AG04449 (cell line): ENCODE results near the gene SPP2.

ENCODE experiments used
- CTCF ChIA-PET: fragments of 350-600 bp; formaldehyde crosslinking; extraction: SDS; loops from one replicate; lab custom pipeline; 2021; ENCODE audit warnings: antibody characterized with exemption; lab: Yijun Ruan, JAX
- POLR2A ChIA-PET: fragments of 400-600, 350-600 bp; formaldehyde crosslinking; extraction: SDS; loops from one replicate; lab custom pipeline; 2020; ENCODE audit warnings: antibody characterized with exemption, inconsistent platforms; lab: Yijun Ruan, JAX
- DNase-seq: peaks from one replicate; pipeline ENCODE4 v3.0.0-alpha.2; 2010; ENCODE audit warnings: low read depth, low spot score
- H3K4me3 ChIP-seq: 2 replicates; pipeline ENCODE4 v1.5.1; 2011; ENCODE audit warnings: low read depth, mild to moderate bottlenecking, control low read depth, low read length
- CTCF ChIP-seq: IDR thresholded peaks from one replicate; pipeline ENCODE4 v1.5.1; 2011; ENCODE audit warnings: mild to moderate bottlenecking, moderate library complexity, low read length, control low read depth, inconsistent platforms; ENCODE audit not compliant: insufficient read depth; ENCODE audit errors: missing control alignments

SPP2 gene

GRCh38 chr2:234111523-234111922 lies 61.0 kb downstream of the SPP2 start:
- ChIA-PET CTCF (interaction anchor here (1.2 kb wide), 1 partner anchor 24 kb away, joined by 3 read pairs; no protein-coding TSS in a partner anchor), POLR2A (no interaction called here)
- H3K4me3 ChIP-seq: no peak overlapping the region
- no peak for DNase-seq
- TF ChIP-seq CTCF: no peak

- POLR2A ChIA-PET: no interaction called here
- no peak for TF ChIP-seq CTCF
- CTCF ChIA-PET: interaction anchor here (1.2 kb wide), 1 partner anchor 140 kb away, joined by 3 read pairs; no protein-coding TSS in a partner anchor
- no peak for DNase-seq
- no peak overlapping the region for H3K4me3 ChIP-seq
These were observed 65.5 kb downstream of the SPP2 start for GRCh38 chr2:234116010-234116409.

GRCh38 chr2:234121999-234122398 lies 71.5 kb downstream of the SPP2 start:
- no peak overlapping the region for H3K4me3 ChIP-seq
- TF ChIP-seq CTCF: no peak
- CTCF ChIA-PET: interaction anchor here (0.8 to 2.2 kb wide), 2 partner anchors 10 to 13 kb away, joined by 3 to 10 read pairs; no protein-coding TSS in a partner anchor
- POLR2A ChIA-PET: no interaction called here
- no peak for DNase-seq

GRCh38 chr2:234125451-234126145 lies 75.1 kb downstream of the SPP2 start:
- no peak overlapping the region for H3K4me3 ChIP-seq
- DNase-seq: no peak
- POLR2A ChIA-PET: interaction anchor here (0.6 kb wide), 1 partner anchor 178 kb away, joined by 3 read pairs; no protein-coding TSS in a partner anchor
- CTCF ChIA-PET: interaction anchor here (1.2 kb wide), 1 partner anchor 34 kb away, joined by 3 read pairs; no protein-coding TSS in a partner anchor
- no peak for TF ChIP-seq CTCF

- no peak overlapping the region for H3K4me3 ChIP-seq
- TF ChIP-seq CTCF: no peak
- DNase-seq: no peak
- ChIA-PET CTCF (no interaction called here), POLR2A (no interaction called here)
These were observed 75.6 kb downstream of the SPP2 start for GRCh38 chr2:234126146-234126470.
